Activated CD8-positive, alpha-beta memory T cell treated with anti-CD3 and anti-CD28 coated beads, Interleukin-2, amount 10 ng/mL, durations not matched to agents 7 days and 5 days (primary cell): ENCODE data around the gene CHGA. TPM values are rescaled to one million over a fixed set of nuclear protein-coding genes. Genes with fewer than 3 reads are reported as not detected.

Experiments
- ATAC-seq: fragments of 150-1000 bp; cut with Tn5 transposase; one replicate; pipeline ENCODE4 v1.10.0; 2021; ENCODE audit warnings: moderate library complexity
- CTCF ChIA-PET: fragments of 350-600 bp; sonication (Branson Sonifier 250); formaldehyde crosslinking; loops from one replicate; lab custom pipeline; 2021; ENCODE audit warnings: antibody characterized with exemption; lab: Charles Lee
- DNase-seq: peaks from one replicate; pipeline ENCODE4 v3.0.0-alpha.2; 2020
- H3K27ac Mint-ChIP-seq: one replicate; pipeline ENCODE4 v1.8.0; 2021; ENCODE audit warnings: mild to moderate bottlenecking, mixed read lengths
- H3K27me3 Mint-ChIP-seq: one replicate; pipeline ENCODE4 v1.8.0; 2021; ENCODE audit warnings: mixed read lengths
- H3K36me3 Mint-ChIP-seq: one replicate; pipeline ENCODE4 v1.8.0; 2021; ENCODE audit warnings: mild to moderate bottlenecking, mixed read lengths
- H3K4me1 Mint-ChIP-seq: one replicate; pipeline ENCODE4 v1.8.0; 2021; ENCODE audit warnings: mixed read lengths
- H3K4me3 Mint-ChIP-seq: one replicate; pipeline ENCODE4 v1.8.0; 2021; ENCODE audit warnings: mild to moderate bottlenecking, moderate library complexity, mixed read lengths
- H3K9me3 Mint-ChIP-seq: one replicate; pipeline ENCODE4 v1.8.0; 2022; ENCODE audit warnings: low read depth, mixed read lengths
- total RNA-seq, 2 experiments: library from RNA; stranded (reverse); gene quantifications; one replicate each; pipeline ENCODE4 v1.2.3, GENCODE V29; 2021

CHGA gene
- not detected for total RNA-seq

GRCh38 chr14:92922883-92923743 is at the start of gene CHGA:
CHGA (plus strand) TSS chr14:92923150; CDS start chr14:92923360, 210 bp downstream.
- Mint-ChIP-seq H3K4me1 (peaks cover 4% of the 10 kb centered on the region), H3K36me3 (no peaks in the 10 kb centered on the region), H3K9me3 (no peaks in the 10 kb centered on the region), H3K27me3 (peaks cover 22% of the 10 kb centered on the region), H3K4me3 (no peak within 1 kb of the TSS), H3K27ac (no peak within 1 kb of the TSS)
- CTCF ChIA-PET, result no interaction called here
- ATAC-seq (peak; percentile 80), DNase-seq (peak; percentile 67)

GRCh38 chr14:92874962-92875661 is 47.8 kb upstream of the CHGA start:
- H3K27ac Mint-ChIP-seq, result no peak overlapping the region
- H3K36me3 Mint-ChIP-seq, result no peaks in the 10 kb centered on the region
- H3K27me3 Mint-ChIP-seq, result peaks cover 41% of the 10 kb centered on the region
- H3K4me1 Mint-ChIP-seq, result no peaks in the 10 kb centered on the region
- ATAC-seq, result no peak
- H3K4me3 Mint-ChIP-seq, result no peak overlapping the region
- no peaks in the 10 kb centered on the region for H3K9me3 Mint-ChIP-seq
- CTCF ChIA-PET, result no interaction called here
- DNase-seq, result no peak

- CTCF ChIA-PET, result no interaction called here
- peaks cover 57% of the 10 kb centered on the region for H3K27me3 Mint-ChIP-seq
- H3K4me1 Mint-ChIP-seq, result no peaks in the 10 kb centered on the region
- H3K27ac Mint-ChIP-seq, result no peak overlapping the region
- no peaks in the 10 kb centered on the region for H3K36me3 Mint-ChIP-seq
- H3K9me3 Mint-ChIP-seq, result no peaks in the 10 kb centered on the region
- H3K4me3 Mint-ChIP-seq, result no peak overlapping the region
- no peak for DNase-seq
- ATAC-seq, result no peak
Observed at GRCh38 chr14:92877757-92878431, 45.1 kb upstream of the CHGA start.

- ATAC-seq, result no peak
- no peak for DNase-seq
- no peaks in the 10 kb centered on the region for H3K36me3 Mint-ChIP-seq
- H3K4me3 Mint-ChIP-seq, result no peak overlapping the region
- no peaks in the 10 kb centered on the region for H3K4me1 Mint-ChIP-seq
- no peak overlapping the region for H3K27ac Mint-ChIP-seq
- H3K27me3 Mint-ChIP-seq, result peaks cover 57% of the 10 kb centered on the region
- CTCF ChIA-PET, result interaction anchor here (0.8 to 0.9 kb wide), 2 partner anchors 16 to 251 kb away, joined by 3 to 4 read pairs; no protein-coding TSS in a partner anchor
- no peaks in the 10 kb centered on the region for H3K9me3 Mint-ChIP-seq
Observed at GRCh38 chr14:92880351-92880750, 42.6 kb upstream of the CHGA start.

GRCh38 chr14:92880851-92881250 is 42.1 kb upstream of the CHGA start:
- Mint-ChIP-seq H3K4me3 (no peak overlapping the region), H3K36me3 (no peaks in the 10 kb centered on the region), H3K9me3 (no peaks in the 10 kb centered on the region), H3K27me3 (peaks cover 59% of the 10 kb centered on the region), H3K4me1 (no peaks in the 10 kb centered on the region), H3K27ac (no peak overlapping the region)
- CTCF ChIA-PET, result interaction anchor here (0.8 kb wide), 1 partner anchor 251 kb away, joined by 4 read pairs; no protein-coding TSS in a partner anchor
- no peak for DNase-seq
- no peak for ATAC-seq

GRCh38 chr14:92883066-92883465 is 39.9 kb upstream of the CHGA start:
- H3K4me1 Mint-ChIP-seq, result no peaks in the 10 kb centered on the region
- no peaks in the 10 kb centered on the region for H3K36me3 Mint-ChIP-seq
- peaks cover 44% of the 10 kb centered on the region for H3K27me3 Mint-ChIP-seq
- no peak overlapping the region for H3K4me3 Mint-ChIP-seq
- no peak for ATAC-seq
- H3K27ac Mint-ChIP-seq, result no peak overlapping the region
- CTCF ChIA-PET, result no interaction called here
- H3K9me3 Mint-ChIP-seq, result no peaks in the 10 kb centered on the region
- no peak for DNase-seq

- Mint-ChIP-seq H3K4me1 (no peaks in the 10 kb centered on the region), H3K4me3 (no peak overlapping the region), H3K27me3 (peaks cover 37% of the 10 kb centered on the region), H3K36me3 (no peaks in the 10 kb centered on the region), H3K27ac (no peak overlapping the region), H3K9me3 (no peaks in the 10 kb centered on the region)
- no peak for ATAC-seq
- CTCF ChIA-PET, result no interaction called here
- no peak for DNase-seq
Observed at GRCh38 chr14:92884410-92884809, 38.5 kb upstream of the CHGA start.

- H3K4me1 Mint-ChIP-seq, result no peaks in the 10 kb centered on the region
- DNase-seq (no peak), ATAC-seq (no peak)
- no peaks in the 10 kb centered on the region for H3K9me3 Mint-ChIP-seq
- no peak overlapping the region for H3K4me3 Mint-ChIP-seq
- H3K27ac Mint-ChIP-seq, result no peak overlapping the region
- peaks cover 32% of the 10 kb centered on the region for H3K27me3 Mint-ChIP-seq
- CTCF ChIA-PET, result interaction anchor here (1.0 kb wide), 1 partner anchor 13 kb away, joined by 3 read pairs; no protein-coding TSS in a partner anchor
- peaks cover 2% of the 10 kb centered on the region for H3K36me3 Mint-ChIP-seq
Observed at GRCh38 chr14:92885279-92886061, 37.5 kb upstream of the CHGA start.

- no peaks in the 10 kb centered on the region for H3K9me3 Mint-ChIP-seq
- H3K36me3 Mint-ChIP-seq, result peaks cover 2% of the 10 kb centered on the region
- ATAC-seq (no peak), DNase-seq (no peak)
- CTCF ChIA-PET, result interaction anchor here (1.0 kb wide), 1 partner anchor 12 kb away, joined by 3 read pairs; no protein-coding TSS in a partner anchor
- H3K4me3 Mint-ChIP-seq, result no peak overlapping the region
- no peak overlapping the region for H3K27ac Mint-ChIP-seq
- H3K4me1 Mint-ChIP-seq, result no peaks in the 10 kb centered on the region
- H3K27me3 Mint-ChIP-seq, result peaks cover 26% of the 10 kb centered on the region
Observed at GRCh38 chr14:92886337-92886736, 36.6 kb upstream of the CHGA start.

- H3K27me3 Mint-ChIP-seq, result peaks cover 23% of the 10 kb centered on the region
- no peak for ATAC-seq
- CTCF ChIA-PET, result no interaction called here
- peaks cover 2% of the 10 kb centered on the region for H3K36me3 Mint-ChIP-seq
- no peak overlapping the region for H3K27ac Mint-ChIP-seq
- DNase-seq, result no peak
- H3K9me3 Mint-ChIP-seq, result no peaks in the 10 kb centered on the region
- H3K4me3 Mint-ChIP-seq, result no peak overlapping the region
- H3K4me1 Mint-ChIP-seq, result no peaks in the 10 kb centered on the region
Observed at GRCh38 chr14:92887157-92887556, 35.8 kb upstream of the CHGA start.

- peaks cover 4% of the 10 kb centered on the region for H3K9me3 Mint-ChIP-seq
Observed at GRCh38 chr14:92888896-92889295, 34.1 kb upstream of the CHGA start.

GRCh38 chr14:92890830-92891588 is 31.9 kb upstream of the CHGA start:
- Mint-ChIP-seq H3K27me3 (peaks cover 15% of the 10 kb centered on the region), H3K9me3 (peaks cover 4% of the 10 kb centered on the region), H3K27ac (no peak overlapping the region), H3K4me1 (no peaks in the 10 kb centered on the region), H3K4me3 (no peak overlapping the region), H3K36me3 (peaks cover 2% of the 10 kb centered on the region)
- no peak for ATAC-seq
- DNase-seq, result no peak
- CTCF ChIA-PET, result no interaction called here

More at GRCh38 chr14:92888896-92889295, 34.1 kb upstream of the CHGA start:
- Mint-ChIP-seq H3K4me1 (no peaks in the 10 kb centered on the region), H3K4me3 (no peak overlapping the region), H3K36me3 (peaks cover 2% of the 10 kb centered on the region), H3K27ac (no peak overlapping the region), H3K27me3 (peaks cover 23% of the 10 kb centered on the region)
- DNase-seq (no peak), ATAC-seq (no peak)
- CTCF ChIA-PET, result no interaction called here
